Measurements from ENCODE around the gene BAG1. TPM values are rescaled to one million over a fixed set of nuclear protein-coding genes. Genes with fewer than 3 reads are reported as not detected.

BAG1 gene
- total and polyA plus RNA-seq, 2 of the 13 experiments (the other 11 are each of a cell fraction or from before 2014, with no cell fraction given): 23.1 to 59.5 TPM

DNA sequence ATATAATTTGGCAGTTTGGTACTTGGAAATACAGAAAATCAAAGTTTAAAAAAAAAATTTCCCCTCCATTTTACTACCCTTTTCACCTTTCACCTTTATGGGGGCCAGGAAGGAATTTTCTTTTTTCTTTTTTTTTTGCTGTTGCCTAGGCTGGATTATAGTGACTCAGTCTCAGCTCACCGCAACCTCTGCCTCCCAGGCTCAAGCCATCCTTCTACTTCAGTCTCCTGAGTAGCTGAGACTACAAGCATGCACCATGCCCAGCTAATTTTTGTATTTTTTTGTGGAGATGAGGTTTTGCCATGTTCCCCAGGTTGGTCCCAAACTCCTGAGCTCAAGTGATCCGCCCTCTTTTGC is 9.4 kb upstream of the BAG1 start (continued):
- TF ChIP-seq, protein P1, sequence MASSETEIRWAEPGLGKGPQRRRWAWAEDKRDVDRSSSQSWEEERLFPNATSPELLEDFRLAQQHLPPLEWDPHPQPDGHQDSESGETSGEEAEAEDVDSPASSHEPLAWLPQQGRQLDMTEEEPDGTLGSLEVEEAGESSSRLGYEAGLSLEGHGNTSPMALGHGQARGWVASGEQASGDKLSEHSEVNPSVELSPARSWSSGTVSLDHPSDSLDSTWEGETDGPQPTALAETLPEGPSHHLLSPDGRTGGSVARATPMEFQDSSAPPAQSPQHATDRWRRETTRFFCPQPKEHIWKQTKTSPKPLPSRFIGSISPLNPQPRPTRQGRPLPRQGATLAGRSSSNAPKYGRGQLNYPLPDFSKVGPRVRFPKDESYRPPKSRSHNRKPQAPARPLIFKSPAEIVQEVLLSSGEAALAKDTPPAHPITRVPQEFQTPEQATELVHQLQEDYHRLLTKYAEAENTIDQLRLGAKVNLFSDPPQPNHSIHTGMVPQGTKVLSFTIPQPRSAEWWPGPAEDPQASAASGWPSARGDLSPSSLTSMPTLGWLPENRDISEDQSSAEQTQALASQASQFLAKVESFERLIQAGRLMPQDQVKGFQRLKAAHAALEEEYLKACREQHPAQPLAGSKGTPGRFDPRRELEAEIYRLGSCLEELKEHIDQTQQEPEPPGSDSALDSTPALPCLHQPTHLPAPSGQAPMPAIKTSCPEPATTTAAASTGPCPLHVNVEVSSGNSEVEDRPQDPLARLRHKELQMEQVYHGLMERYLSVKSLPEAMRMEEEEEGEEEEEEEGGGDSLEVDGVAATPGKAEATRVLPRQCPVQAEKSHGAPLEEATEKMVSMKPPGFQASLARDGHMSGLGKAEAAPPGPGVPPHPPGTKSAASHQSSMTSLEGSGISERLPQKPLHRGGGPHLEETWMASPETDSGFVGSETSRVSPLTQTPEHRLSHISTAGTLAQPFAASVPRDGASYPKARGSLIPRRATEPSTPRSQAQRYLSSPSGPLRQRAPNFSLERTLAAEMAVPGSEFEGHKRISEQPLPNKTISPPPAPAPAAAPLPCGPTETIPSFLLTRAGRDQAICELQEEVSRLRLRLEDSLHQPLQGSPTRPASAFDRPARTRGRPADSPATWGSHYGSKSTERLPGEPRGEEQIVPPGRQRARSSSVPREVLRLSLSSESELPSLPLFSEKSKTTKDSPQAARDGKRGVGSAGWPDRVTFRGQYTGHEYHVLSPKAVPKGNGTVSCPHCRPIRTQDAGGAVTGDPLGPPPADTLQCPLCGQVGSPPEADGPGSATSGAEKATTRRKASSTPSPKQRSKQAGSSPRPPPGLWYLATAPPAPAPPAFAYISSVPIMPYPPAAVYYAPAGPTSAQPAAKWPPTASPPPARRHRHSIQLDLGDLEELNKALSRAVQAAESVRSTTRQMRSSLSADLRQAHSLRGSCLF (CRISPR knock-in tag; IDR thresholded peaks at IDR 0.05; ENCODE audit: borderline replicate concordance): no peak
- TF ChIP-seq, protein P2, sequence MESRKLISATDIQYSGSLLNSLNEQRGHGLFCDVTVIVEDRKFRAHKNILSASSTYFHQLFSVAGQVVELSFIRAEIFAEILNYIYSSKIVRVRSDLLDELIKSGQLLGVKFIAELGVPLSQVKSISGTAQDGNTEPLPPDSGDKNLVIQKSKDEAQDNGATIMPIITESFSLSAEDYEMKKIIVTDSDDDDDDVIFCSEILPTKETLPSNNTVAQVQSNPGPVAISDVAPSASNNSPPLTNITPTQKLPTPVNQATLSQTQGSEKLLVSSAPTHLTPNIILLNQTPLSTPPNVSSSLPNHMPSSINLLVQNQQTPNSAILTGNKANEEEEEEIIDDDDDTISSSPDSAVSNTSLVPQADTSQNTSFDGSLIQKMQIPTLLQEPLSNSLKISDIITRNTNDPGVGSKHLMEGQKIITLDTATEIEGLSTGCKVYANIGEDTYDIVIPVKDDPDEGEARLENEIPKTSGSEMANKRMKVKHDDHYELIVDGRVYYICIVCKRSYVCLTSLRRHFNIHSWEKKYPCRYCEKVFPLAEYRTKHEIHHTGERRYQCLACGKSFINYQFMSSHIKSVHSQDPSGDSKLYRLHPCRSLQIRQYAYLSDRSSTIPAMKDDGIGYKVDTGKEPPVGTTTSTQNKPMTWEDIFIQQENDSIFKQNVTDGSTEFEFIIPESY (CRISPR knock-in tag; IDR thresholded peaks at IDR 0.05): no peak
- no peak for TF ChIP-seq NFATC3 (CRISPR knock-in tag; IDR thresholded peaks at IDR 0.05)
- TF ChIP-seq ZNF713 (CRISPR knock-in tag; IDR thresholded peaks at IDR 0.05): no peak
- TF ChIP-seq, protein P3, sequence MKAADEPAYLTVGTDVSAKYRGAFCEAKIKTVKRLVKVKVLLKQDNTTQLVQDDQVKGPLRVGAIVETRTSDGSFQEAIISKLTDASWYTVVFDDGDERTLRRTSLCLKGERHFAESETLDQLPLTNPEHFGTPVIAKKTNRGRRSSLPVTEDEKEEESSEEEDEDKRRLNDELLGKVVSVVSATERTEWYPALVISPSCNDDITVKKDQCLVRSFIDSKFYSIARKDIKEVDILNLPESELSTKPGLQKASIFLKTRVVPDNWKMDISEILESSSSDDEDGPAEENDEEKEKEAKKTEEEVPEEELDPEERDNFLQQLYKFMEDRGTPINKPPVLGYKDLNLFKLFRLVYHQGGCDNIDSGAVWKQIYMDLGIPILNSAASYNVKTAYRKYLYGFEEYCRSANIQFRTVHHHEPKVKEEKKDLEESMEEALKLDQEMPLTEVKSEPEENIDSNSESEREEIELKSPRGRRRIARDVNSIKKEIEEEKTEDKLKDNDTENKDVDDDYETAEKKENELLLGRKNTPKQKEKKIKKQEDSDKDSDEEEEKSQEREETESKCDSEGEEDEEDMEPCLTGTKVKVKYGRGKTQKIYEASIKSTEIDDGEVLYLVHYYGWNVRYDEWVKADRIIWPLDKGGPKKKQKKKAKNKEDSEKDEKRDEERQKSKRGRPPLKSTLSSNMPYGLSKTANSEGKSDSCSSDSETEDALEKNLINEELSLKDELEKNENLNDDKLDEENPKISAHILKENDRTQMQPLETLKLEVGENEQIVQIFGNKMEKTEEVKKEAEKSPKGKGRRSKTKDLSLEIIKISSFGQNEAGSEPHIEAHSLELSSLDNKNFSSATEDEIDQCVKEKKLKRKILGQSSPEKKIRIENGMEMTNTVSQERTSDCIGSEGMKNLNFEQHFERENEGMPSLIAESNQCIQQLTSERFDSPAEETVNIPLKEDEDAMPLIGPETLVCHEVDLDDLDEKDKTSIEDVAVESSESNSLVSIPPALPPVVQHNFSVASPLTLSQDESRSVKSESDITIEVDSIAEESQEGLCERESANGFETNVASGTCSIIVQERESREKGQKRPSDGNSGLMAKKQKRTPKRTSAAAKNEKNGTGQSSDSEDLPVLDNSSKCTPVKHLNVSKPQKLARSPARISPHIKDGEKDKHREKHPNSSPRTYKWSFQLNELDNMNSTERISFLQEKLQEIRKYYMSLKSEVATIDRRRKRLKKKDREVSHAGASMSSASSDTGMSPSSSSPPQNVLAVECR (CRISPR knock-in tag; IDR thresholded peaks at IDR 0.05; ENCODE audit: borderline replicate concordance): no peak
- TF ChIP-seq NFRKB (IDR thresholded peaks at IDR 0.05): no peak
- TF ChIP-seq, protein P4, sequence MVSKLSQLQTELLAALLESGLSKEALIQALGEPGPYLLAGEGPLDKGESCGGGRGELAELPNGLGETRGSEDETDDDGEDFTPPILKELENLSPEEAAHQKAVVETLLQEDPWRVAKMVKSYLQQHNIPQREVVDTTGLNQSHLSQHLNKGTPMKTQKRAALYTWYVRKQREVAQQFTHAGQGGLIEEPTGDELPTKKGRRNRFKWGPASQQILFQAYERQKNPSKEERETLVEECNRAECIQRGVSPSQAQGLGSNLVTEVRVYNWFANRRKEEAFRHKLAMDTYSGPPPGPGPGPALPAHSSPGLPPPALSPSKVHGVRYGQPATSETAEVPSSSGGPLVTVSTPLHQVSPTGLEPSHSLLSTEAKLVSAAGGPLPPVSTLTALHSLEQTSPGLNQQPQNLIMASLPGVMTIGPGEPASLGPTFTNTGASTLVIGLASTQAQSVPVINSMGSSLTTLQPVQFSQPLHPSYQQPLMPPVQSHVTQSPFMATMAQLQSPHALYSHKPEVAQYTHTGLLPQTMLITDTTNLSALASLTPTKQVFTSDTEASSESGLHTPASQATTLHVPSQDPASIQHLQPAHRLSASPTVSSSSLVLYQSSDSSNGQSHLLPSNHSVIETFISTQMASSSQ (IDR thresholded peaks at IDR 0.05; ENCODE audit: low read depth): no peak
- TF ChIP-seq, protein P4 (CRISPR knock-in tag; IDR thresholded peaks at IDR 0.05; ENCODE audit: borderline replicate concordance): no peak
- TF ChIP-seq, protein P5, sequence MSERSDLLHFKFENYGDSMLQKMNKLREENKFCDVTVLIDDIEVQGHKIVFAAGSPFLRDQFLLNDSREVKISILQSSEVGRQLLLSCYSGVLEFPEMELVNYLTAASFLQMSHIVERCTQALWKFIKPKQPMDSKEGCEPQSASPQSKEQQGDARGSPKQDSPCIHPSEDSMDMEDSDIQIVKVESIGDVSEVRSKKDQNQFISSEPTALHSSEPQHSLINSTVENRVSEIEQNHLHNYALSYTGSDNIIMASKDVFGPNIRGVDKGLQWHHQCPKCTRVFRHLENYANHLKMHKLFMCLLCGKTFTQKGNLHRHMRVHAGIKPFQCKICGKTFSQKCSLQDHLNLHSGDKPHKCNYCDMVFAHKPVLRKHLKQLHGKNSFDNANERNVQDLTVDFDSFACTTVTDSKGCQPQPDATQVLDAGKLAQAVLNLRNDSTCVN (CRISPR knock-in tag; IDR thresholded peaks at IDR 0.05; ENCODE audit: borderline replicate concordance): no peak
- no peak for TF ChIP-seq ZNF546 (CRISPR knock-in tag; conservative IDR thresholded peaks at IDR 0.05)
- no peak for TF ChIP-seq MAFK (conservative IDR thresholded peaks at IDR 0.05 in 1 of 2, IDR thresholded peaks at IDR 0.05 in 1 of 2; ENCODE audit: low read length in 2 of 2)
- no peak for TF ChIP-seq YEATS4 (CRISPR knock-in tag; IDR thresholded peaks at IDR 0.05; ENCODE audit: borderline replicate concordance)
- no peak for TF ChIP-seq HOXA3 (CRISPR knock-in tag; IDR thresholded peaks at IDR 0.05)

Measured in HepG2 (cell line).